Stimulated activated CD8-positive, alpha-beta memory T cell treated with anti-CD3 and anti-CD28 coated beads, Interleukin-12 subunit alpha, Interleukin-12 subunit beta, amount 100 ng/mL, for 24 hours (primary cell): Measurements from ENCODE around the gene CDK5RAP2.
"Not testable (repeated sequence)": the region's sequence is repeated elsewhere in the genome, so short reads cannot be mapped to it uniquely, and the experiment has no call there.

Experiments used
- DNase-seq: peaks from one replicate; pipeline ENCODE4 v3.0.0-alpha.2; 2020; ENCODE audit errors: extremely low read depth

The CDK5RAP2 gene

DNA sequence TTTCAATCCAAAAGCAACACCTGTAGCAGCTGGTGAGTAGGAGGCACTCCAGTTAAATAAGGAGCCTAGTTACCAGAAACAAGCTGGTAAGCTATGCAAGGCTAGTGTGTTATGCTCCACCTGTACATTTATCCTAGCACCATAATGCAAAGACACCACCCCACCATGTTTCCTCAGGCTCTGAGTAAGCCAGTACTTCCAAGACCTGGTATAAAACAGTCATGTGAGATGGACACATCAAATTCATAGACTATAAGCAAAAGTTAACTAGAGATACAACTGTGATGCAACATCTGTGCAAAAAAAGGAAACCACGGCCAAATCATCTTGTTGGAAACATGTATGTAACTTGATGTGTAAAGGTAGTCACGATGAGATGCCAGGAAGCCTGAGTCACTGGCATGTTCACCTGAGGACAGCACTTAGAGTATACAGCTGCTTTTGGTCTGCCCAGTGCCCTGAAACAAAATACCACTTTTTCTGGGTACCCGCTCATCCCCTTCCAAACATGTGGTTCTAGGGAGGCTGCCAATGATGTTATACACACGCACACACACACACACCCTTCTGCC lies 66.1 kb downstream of the CDK5RAP2 start:
- no peak for DNase-seq

DNA sequence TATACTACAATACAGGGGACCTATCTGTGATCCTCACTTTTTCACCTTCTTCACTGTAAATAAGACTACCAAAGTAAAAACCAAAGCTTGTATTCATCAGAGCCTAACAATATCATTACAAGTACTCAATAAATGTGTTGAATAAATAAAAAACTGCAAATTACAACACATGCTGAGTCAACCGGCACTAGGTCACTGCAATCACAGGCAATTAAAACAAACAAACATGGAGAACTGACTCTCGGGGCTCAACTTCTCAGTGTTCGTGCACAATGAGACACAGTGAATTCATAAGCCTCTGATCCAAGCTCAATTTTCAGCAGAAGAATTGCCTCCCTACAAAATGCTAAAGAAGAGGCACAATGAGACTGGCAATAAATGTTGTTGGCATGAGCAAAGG lies 69.2 kb downstream of the CDK5RAP2 start:
- no peak for DNase-seq

DNA sequence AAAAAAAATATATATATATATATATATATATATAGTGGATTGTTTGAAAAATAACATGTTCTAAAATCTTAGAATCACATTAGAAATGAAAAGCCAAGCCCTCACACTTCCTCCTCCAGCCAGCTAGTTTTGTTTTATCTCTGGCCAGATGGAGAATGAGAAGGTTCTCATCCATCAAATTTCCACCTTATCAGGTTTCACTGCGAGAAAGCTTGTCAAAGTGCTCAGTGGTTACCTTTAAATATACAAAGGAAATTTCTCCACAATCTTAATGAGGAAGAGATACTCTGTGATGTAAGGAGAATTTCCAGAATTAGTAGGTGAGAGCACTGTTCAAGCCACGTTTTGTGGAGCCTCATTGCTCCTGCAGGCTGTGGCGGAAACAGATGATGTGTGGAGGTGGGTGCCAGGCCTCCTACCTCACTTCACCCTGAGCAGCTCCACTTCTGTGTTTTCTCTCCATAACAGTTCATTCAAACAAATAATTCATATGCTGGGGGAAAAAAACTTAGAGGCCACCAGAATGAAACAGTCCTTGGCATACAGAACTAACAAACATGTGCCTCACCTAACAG lies 71.9 kb downstream of the CDK5RAP2 start:
- no peak for DNase-seq

DNA sequence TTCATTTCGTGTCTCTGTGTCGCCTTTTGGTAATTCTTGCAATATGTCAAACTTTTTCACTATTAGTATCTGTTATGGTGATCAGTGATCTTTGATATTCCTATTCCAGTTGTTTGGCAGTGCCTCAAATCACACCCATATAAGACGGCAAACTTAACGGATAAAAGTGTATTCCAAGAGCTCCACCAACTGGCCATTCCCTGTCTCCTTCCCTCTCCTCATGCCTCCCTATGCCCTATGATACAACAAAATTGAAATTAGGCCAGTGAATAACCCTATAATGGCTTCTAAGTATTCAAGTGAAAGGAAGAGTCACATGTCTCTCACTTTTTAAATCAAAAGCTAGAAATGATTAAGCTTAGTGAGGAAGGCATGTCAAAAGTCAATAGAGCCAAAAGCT lies 74.8 kb downstream of the CDK5RAP2 start:
- DNase-seq, result no peak

DNA sequence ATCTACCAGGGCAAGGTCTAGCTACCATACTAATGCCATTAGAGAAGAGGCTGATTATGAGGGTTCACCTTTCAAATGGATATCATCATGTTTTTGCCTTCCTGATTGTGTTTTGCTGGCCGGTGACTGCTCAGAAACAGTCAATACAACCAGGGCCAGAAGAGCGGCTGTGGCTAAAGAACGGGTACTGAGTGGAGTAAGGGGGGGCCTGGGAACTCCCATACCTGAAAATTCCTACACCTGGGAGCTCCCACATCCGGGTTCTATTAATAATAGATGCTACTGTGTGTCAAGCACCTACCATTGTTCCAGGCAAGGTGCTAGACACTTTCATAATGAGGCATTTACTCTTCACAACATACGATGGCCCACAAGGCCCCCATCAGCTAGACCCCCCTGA lies 79.2 kb downstream of the CDK5RAP2 start:
- no peak for DNase-seq

DNA sequence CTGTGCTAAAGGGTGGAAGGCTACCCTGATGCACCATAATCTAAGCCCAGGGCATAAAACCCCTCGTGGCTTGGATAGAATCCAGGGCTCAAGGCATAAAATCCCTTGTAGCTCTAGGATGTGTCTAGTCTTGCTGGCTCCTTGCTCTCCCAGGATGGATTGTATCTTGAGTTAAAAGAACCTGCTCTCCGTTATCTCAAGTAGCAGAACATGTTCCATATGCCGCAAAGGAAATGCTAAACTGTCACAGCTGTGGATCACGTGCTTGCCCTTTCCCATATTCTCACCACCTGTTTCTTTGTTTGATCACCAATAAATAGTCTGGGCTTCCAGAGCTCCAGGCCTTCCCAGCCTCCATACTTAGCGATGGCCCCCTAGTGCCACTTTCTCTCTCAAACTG lies 82.1 kb downstream of the CDK5RAP2 start:
- DNase-seq, result not testable (repeated sequence)

DNA sequence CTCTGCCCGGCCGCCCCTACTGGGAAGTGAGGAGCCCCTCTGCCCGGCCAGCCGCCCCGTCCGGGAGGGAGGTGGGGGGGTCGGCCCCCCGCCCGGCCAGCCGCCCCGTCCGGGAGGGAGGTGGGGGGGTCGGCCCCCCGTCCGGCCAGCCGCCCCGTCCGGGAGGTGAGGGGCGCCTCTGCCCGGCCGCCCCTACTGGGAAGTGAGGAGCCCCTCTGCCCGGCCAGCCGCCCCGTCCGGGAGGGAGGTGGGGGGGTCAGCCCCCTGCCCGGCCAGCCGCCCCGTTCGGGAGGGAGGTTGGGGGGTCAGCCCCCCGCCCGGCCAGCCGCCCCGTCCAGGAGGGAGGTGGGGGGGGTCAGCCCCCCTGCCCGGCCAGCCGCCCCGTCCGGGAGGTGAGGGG lies 83.5 kb downstream of the CDK5RAP2 start:
- not testable (repeated sequence) for DNase-seq

DNA sequence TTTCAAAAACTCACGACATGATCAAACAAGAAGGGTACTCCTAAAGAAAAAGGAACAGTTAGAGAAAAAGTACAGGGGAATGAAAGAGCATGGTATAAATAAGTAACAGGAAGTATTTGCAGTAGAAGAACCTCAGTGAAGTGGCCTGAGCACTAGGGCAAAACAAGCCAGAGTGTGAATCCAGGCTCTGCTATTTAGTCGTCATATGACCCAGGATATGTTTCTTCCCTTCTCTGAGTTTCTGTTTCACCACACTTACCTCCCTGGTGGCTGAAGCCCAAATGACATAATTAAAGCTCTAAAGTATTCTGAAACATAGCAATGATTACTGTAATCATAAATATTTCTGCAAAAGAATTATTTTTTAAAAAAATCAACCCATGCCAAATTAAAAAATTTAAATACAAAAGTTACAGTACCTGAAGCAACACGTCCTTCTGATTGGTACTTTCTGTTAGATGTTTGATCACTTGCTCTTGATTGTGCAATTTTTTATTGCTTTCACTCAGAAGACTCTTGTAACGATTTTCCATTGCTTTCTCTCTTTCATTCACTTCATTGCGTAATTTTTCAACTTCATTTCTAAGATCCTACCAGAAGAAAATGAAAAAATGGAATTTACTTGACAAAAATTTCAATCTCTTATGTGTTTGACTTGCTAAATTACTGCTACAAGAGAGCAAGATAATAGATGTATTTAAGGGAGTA lies 88.9 kb downstream of the CDK5RAP2 start:
- no peak for DNase-seq

DNA sequence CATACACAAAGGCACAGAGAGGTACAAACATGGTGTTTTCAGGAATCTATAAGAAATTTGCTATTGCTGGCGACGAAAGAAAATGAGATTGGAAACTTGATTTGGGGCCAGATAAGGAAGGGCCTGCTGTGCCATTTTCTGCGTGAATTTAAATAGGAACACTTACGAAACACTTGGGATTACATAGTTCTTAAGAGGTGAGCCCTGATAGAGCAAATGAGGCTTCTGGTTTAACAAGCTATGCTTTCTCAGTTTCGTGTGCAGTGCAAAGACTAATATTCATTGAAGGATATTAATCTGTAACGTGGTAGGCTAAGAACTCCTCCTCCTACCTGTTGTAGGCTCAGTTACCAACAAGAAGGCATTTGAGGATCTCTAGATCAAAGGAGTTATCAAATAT lies 93.1 kb downstream of the CDK5RAP2 start:
- no peak for DNase-seq

DNA sequence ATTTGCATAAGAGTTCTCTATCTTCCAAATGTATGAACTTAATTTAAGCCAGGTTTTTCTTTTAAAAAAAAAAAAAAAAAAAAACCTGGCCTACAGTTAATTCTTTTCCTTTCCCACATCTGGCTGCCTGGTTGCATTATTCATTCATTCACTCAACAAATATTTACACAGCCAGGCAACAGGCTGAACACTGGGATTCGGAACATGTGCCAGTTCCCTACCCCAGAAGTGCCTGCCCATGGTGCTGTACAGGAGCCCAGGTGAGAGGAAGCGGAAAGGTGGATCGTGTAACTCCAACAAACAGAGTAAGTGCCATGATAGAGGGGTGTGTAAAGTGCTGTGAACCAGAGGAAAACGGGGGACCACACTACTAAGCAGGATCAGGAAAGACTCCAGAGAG lies 93.6 kb downstream of the CDK5RAP2 start:
- DNase-seq, result no peak

DNA sequence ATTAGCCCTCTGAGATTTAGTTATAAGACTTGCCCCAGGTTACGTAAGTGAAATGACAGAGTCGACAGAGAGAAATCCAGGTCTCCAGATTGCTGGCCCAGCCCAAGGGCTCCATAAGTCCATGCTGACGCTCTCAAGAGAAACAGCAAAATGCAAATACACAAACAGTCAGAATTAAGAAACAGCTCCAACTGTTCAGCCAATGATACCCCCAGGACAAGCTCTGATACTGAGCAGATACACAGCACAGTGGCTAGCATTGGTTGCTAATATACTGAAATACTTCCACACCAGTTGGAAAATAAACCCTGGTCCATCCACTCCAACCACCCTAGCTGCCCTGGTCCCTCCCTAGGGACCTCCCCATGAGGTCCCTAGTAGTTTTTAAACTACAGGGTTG lies 94.2 kb downstream of the CDK5RAP2 start:
- no peak for DNase-seq

DNA sequence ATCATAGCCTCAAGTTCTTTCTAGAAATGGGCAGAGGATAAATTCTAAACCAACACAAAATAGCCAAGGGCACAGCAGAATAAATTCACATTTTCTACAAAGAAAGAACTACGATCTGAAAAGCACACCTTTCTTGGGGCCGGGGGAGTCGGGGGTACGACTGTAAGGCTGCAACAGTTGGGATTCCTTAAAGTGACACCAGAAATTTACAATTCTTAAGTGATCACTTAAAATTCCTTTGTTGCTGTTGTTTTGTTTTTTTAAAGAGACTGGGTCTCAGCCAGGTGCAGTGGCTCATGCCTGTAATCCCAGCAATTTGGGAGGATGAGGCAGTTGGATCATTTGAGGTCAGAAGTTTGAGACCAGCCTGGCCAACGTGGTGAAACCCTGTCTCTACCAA lies 95.8 kb downstream of the CDK5RAP2 start:
- DNase-seq, result no peak

DNA sequence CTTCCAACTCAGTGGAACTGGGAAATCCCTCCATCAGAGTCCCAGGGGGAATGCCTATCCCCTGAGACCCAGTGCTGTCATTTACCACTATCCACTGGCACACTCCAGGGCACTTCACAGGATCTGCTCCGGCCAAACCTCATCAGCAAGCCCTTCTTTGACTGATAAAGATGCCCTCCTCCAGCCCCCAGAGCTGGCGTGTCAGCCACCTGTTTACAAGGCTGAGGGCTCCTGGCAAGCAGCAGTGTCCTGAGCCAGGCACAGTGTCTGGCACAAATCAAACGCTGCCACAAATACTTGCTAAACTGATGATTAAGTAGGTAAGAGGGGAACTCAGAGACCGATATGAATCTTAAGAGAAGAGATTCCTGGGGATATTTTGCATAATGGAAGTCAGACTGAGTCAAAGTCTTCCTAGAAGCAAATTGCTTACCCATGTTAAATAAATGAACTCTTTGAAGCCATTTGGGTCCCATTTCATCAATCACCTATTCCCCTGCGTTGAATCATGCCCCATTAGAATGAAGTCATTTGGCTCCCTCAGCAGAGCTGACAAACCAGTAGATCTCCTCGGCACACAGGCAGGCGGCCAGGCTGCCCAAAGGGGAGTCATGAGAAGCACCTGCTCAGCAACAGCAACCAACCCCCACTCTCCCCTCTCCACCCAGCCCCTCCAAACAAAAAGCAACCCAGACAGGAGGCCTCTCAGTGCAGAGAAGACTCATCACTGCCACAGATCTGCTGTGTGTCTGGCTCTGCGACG lies 97.4 kb downstream of the CDK5RAP2 start:
- DNase-seq, result no peak

DNA sequence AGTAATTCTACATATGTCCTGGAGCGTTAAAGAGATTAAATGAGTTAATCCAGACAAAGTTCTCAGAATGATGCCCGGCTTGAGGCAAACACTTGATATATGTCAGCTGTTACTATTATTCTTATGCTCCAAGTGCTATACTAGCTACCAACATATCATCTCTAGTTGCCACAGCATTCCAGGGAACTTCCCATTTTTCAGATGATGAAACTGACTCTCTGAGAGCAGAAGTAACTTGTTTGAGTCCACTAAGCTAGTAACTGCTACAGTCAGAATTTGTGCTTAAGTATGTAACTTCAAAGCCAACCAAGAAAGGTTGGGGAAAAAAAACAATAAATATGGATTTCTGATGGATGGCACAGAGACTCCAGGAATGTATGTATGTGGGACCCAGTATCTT lies 98.1 kb downstream of the CDK5RAP2 start:
- DNase-seq, result no peak

DNA sequence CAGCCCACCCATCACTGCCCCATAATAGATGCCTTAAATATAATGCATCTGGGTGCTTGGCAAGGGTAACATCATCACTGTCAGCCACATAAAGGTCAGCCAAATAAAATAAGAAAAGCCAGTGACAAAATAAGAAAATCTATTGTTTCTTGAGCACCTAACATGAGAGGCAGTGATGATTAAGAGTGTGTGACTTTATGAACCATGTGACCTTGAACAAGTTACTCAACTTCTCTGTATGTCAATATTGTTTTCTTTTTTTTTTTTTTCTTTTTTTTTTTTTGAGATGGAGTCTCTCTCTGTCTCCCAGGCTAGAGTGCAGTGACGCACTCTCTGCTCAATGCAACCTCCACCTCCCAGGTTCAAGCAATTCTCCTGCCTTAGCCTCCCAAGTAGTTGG lies 98.7 kb downstream of the CDK5RAP2 start:
- no peak for DNase-seq

DNA sequence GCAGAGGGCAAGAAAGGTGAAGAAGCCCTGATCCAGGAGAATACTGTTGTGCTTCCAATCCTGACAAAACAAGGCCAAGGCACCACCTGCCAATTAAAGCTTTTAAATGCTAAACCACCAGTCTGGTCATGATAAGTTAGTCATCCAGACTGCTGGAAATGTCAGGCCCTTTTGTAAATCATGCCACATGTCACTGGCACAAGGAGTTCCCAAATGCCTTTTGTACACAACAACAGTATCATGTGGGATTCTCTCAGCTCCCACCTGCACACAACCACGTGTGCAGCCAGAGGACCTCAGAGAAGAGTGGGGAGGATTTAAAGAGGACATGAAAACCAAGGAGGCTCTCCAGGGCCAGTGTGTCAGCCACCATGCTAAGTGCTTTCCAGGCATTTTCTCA lies 99.3 kb downstream of the CDK5RAP2 start:
- no peak for DNase-seq

DNA sequence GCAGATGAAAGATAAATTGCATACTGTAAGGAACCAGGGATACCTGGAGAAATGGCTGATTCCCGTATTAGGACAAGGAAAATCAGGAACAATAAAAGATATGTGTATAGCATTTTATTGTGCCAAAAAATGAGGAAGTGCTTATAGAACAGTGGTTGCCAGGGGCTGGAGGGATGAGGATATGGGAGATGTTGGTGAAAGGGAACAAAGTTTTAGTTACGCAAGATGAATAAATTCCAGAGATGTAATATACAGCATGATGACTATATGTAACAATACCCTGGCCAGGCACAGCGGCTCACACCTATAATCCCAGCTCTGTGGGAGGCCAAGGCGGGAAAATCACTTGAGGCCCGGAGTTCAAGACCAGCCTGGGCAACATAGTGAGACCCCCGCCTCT lies 101.8 kb downstream of the CDK5RAP2 start:
- no peak for DNase-seq

DNA sequence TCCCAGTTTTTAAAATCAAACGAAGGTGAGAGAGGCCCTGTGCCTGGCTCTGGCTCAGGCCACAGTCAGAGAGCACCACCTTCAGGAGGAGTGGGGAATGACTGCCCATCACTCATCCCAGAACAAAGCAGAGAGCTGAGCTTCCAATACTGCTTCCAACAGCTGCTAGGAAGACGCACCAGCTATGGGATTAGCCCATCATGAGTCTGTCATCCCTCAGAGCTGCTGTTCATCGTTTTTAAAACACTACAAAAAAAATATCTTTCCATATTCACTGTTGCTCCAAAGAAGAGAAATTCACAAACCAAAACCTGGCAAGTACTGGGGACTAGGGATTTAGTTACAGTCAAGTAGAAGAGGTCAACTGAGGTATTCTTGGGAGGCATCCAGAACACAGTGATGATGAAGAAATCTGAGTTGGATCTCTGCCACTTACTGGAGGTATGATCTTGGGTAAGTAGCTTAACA lies 102.4 kb downstream of the CDK5RAP2 start:
- no peak for DNase-seq

DNA sequence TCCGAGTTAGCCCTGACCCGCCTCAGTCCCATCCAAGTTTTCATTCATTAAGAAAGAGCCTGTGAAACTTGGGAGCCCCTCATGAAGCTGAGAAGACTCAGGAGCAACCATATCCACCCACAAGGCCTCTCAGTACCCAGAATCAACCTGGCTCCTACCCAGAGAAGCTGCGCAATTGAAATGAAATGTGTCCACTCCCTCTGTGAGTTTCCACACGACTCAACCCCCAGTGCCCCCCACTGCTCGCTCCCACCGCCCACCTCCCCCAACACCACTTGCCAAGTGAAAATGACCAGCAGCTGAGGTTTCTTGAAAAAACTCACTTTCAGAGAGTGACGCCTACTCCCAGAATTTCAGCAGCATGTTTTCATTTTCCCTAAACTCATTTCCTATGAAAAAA lies 104.6 kb downstream of the CDK5RAP2 start:
- no peak for DNase-seq

DNA sequence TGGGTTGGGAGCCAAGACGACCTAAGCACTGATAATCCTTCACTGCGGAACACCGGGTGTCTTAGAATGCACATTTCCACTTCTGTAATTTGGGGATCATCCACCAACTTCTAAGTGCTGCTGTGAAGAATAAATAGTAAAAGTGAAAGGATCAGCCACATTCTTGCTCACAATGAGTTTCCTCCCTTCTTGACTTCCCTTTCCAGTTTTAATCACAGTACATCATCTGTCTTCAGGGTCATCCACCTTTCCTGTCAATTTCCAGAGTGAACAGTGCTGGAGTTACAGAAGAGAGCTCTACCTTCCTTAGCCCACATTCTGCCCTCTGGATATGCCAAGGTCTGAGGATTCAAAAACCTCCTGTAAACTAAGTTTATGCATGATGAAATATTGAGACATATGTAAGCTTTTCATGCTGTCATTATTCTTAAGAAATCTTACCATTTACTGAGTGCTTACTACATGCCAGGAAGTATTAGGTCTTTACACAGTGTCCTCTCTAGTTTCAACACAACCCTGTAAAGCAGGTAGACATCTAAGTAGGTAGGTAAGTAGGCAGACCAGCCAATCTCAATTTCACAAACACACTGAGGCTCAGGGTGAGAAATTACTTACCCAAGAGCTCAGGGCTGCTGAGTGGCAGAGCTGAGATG lies 105.2 kb downstream of the CDK5RAP2 start:
- DNase-seq, result no peak

DNA sequence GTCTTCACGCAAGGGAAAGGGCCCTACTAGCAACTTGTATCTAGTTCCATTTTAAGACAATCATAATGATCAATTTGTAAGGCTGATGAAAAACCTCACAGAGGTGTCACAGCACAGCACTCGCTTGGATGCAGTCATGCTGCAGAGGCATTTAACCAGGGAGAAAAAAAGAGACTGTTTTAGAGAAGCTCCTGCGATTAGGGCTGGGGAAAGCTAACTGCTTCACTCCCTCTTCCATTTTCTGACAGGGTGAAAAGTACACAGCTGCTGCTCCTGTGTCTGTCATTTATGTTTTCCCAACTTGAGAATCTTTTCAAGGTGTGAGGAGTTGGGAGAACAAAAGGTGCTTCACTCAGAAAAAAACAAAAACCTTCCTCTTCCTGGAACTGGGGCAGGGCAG lies 106.4 kb downstream of the CDK5RAP2 start:
- no peak for DNase-seq

DNA sequence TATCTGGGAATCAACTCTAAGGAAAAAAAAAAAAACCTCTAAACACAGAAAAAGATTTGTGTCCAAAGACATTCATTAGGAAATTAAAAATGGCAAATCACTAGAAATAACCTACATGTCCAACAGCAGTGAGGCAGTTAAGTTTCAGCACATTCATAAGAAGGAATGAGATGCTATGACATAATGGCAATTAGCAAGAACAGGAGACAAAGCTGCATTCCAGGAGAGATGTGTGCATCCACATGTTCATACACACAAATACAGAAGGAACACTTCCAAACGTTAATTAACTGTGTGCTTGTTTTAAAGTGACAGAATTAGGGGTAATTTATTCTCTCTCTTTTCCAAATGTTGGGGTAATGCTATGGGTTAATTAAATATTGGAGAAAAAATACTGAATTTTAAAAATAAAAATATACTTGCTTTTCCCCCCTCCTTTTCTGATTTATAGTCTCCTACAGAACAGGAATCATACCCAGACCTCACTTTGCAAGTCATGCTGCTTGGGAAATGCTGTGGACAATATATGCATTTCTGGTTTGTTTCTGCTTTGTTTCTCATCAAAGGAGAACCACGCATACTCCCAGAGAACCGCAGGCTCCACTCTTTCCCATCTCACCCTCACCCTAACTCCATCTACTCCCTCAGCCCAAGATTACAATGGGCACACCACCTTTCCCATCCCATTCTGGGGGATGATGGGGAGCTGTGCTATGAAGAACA lies 114.1 kb downstream of the CDK5RAP2 start:
- DNase-seq, result no peak
